Skin epidermis (tissue), 12 donors: Measurements from ENCODE around the gene TRIM62.
A peak's percentile ranks its signal among the peaks of the same experiment; 100 is the strongest.

Experiments used
- H3K27ac ChIP-seq, 21 experiments: fragments of 200-600 bp; sonication (generic) in 11 of 21; one replicate each; pipeline ENCODE4 v1.5.0; 2020; ENCODE audit warnings: mild to moderate bottlenecking in 3 of 21, inconsistent platforms in 2 of 21, moderate library complexity in 2 of 21
- H3K4me3 ChIP-seq, 7 experiments: fragments of 200-600 bp; sonication (generic) in 2 of 7; one replicate each; pipeline ENCODE4 v1.5.0; 2020; ENCODE audit warnings: inconsistent platforms in 2 of 7, mild to moderate bottlenecking in 2 of 7, moderate library complexity in 1 of 7

The TRIM62 gene

DNA sequence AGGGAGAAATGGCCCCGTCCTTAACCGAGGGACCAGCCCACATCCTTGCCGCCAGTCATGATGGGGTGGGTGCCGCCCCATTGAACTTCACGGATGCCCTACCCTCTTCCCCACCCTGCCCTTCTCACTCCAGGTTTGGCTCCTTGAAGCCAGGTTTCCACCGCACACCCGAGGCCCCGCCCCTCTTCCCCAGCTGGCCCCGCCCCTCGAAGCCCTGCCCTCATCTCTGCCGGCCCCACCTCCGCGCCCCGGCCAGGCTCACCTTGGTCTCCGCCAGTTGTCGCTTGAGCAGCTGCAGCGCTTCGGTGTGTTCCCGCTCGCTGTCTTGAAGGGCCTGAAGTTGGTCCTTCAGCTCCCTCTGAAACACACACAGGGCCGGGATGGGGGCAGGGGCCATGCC lies 16.6 kb downstream of the TRIM62 start:
- H3K27ac ChIP-seq = no peak overlapping the region

DNA sequence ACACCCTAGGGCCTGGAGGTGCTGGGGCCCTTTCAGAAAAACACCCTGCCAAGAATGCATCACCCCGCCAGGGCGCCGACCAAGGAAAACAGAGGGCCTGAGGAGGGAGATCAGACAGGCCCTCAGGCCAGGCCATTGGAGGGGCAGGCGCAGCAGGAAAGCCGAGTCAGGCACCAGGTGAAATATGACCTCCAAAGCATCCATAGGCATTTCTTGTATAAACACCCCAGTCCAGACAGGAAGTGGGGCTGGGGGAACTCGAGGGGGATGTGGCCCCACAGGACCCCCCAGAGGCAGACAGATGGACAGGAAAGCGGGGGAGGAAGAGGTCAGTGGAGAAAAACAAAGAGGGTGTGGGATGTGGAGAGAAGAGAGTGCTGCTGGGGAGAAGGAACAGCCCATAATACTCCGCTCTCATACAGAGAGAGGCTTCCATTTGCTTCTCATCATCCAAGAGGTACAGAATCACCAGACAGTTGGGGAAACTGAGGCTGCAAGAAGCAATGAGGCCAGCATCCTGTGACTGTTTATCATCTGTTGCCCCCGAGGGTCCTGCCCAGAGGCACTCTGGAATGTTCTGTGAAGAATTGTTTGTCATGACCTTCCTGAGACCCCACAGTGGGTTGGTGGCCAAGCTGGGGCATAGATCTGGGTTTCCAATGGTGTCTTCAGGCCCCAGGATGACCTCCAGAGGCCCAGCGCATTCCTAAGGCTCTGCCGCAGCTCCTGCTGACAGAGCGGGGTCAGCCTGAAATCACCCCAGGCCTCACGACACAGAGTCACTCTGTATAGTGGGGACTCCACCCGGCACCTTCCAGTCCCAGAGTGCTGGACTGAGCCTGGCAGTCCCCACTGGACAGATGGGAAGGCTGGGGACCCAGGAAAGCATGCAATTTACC lies 18.0 kb downstream of the TRIM62 start:
- Histone ChIP-seq H3K27ac (no peak overlapping the region), H3K4me3 (no peak overlapping the region)

More for the DNA sequence above, 16.6 kb downstream of the TRIM62 start:
- no peak overlapping the region for H3K4me3 ChIP-seq

DNA sequence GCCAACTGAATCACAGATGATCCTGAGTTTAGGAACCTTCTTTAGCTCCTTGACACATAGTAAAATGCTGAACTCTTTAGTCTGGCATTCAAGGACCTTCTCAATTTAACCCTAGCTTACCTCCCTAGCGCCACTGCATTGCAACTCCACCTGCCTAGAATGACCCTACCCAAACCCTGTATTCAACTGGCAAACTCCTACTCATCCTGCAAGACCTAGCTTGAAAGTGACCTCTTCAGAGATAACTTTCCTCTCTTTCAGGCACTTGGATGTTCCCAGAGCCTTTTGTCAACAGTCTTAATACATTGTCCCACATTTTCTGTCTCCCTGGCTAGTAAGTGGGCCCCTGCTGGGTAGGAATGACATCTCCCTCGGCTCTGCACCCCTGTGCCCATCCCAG lies 19.7 kb downstream of the TRIM62 start:
- Histone ChIP-seq H3K27ac (peak overlapping the region in 1 of 21 experiments; percentile 16), H3K4me3 (no peak overlapping the region)

DNA sequence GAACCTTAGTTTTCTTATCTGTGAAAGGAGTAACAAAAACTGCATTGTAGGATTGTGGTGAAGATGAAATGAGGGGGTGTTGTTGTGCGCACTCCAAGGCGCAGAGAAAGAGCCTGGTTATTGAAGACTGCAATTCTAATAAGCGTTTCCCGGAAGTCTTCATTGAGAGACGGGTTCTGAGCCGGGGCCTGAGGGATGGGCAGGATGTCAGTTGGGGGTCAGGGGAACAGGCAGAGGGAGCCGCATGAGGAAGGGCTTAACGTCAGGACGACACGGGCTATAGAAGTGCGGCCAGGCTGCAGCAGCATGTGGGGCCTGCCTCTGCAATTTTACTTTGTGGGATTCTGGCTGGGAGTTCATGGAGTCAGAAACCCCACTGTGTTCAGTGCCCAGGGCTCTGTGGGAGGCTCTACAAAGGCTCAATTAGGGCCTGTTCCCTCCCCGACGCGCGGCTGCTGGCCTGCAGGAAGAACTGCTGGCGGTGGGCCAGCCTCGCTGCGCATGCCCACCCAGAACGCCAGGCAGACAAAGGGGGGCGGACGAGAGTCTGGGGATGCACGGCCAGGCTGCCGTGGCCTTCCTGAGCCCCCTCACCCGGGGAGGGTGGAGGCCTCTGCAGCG lies 20.7 kb downstream of the TRIM62 start:
- peak overlapping the region in 2 of 21 experiments; percentile 61 to 63 for H3K27ac ChIP-seq
- H3K4me3 ChIP-seq = no peak overlapping the region

DNA sequence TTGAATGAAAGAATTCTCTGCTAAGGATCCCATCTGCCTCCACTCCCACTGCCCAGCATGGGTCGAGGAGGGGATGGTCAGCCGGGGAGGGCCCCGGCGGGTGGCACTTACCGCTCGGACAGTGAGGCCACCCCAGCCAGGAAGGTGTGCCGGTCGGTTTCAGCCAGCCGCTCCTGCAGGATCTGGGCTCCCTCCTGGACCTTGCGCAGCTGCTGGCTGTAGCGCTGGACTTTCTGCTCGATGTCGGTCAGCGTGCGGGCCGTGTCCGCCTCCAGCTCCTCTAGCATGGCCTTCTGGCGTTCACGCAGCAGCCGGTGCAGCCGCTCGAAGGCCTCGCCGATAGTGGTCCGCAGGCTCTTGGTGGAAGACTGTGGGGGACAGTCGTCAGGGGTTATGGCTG lies 22.3 kb downstream of the TRIM62 start:
- H3K4me3 ChIP-seq = no peak overlapping the region
- no peak overlapping the region for H3K27ac ChIP-seq

DNA sequence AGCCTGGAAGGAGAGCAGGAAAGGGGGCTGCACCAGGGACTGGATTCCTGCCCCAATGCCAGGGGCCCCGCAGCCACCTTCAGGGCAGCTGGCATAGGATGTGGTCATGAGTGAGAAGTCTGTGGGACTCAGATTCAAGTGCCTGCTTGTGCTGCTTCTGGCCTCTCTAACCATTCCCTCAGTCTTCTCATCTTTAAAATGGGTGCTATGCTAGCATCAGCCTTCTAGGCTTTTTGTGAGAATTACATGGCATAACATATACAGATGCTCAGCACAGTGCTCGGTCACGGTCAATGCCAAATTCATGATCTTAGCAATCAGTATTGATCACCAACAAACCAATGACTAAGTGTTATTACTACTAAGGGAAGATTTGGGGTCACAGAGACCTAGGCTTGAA lies 23.5 kb downstream of the TRIM62 start:
- Histone ChIP-seq H3K4me3 (no peak overlapping the region), H3K27ac (no peak overlapping the region)

DNA sequence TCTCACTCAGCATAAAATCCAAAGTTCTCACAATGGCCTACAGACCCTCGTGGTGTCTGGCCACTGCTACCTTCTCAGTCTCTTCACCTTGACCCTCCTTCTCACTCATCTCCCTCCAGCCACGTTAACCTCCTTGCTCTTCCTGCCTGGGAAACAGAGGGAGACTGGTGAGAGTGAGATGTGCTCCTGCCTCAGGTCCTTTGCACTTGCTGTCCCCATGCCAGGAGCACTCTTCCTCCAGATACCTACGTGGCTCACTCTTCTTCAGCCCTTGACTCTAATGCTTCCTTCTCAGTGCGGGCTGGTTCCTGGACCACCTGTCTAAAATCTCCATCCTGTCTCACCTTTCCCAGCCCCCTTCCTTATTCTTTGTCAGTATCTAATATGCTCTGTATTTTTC lies 24.7 kb downstream of the TRIM62 start:
- Histone ChIP-seq H3K27ac (no peak overlapping the region), H3K4me3 (no peak overlapping the region)

DNA sequence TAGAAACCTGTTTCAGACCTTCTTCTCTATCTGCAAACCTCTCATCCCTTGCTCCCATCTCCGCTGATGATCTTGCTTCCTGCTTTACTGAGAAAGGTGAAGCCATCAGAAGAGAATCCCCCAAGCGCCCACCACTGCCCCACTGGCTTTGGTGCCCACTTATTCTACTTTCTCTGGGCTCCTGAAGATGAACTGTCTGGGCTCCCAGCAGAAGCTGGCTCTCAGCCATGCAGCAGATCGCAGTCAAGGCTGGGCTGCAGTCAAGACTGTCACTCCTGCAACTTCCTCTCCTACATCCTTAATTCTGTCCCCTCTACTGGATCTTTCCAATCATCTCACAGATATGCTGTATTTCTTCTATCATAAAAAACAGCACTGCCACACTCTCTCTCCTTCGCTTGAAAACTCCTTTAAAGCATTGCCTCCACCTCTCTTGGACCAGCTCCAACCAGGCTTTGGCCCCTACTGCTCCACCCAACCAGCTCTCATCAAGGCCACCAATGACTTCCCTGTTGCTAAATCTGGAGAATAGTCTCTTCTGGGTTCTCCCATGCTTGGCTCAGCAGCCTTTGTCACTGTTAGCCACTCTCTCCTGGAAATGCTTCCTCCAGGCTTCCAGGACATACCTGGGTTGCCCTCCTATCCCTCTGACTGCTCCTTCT lies 25.8 kb downstream of the TRIM62 start:
- Histone ChIP-seq H3K4me3 (no peak overlapping the region), H3K27ac (no peak overlapping the region)

DNA sequence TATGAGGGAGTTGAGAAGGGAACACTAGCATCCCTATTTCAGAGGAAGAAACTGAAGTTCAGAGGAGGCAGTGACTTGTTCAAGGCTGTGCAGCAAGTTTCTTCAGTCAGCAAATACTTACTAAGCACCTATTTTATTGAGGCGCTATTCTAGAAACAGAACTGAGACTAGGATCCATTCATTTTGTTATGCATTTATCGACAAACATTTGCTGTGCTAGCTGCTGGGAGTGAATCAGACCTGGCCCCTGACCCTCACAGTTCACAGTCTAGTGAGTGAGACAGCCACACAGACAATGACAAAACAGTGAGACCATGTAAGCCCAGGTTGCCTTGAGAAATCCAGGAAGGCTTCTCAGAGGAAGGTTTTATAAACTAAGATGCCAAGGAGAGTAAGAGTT lies 28.2 kb downstream of the TRIM62 start:
- Histone ChIP-seq H3K4me3 (no peak overlapping the region), H3K27ac (peak overlapping the region in 2 of 21 experiments; percentile 16 to 64)

DNA sequence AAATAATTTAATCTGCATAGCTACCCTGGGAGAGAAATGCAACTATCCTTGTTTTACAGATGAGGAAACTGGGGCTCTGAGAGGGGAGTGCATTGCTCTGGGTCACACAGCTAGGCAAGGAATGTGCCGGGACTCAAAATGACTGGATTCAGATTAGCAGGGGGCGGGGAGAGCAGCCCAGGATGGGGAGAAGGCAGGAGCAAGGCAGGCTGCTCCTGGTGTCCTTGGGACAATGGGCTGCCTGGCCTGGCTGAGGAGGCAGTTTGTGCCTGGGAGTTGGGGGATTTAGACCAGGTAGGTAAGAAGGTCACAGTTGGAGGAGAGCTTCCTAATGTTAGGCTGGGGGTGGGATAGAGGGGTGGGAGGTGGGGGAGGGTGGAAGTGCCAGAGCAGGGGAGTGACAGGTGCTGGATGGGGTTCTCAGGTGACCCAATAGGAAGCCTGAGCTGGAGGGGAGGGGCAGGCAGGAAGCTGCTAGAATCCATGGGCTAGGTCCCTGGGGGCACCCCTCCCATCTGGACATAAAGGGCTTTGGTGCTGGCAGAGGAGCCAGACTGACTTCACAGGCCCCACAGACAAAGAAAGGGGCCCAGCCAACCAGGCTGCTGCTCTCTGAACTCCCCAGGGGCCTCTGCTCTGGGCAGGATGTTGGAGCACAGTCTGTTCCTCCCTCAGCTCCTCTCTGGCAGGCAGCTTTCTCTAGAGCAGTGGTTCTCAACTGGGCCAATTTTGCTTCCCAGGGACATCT lies 29.0 kb downstream of the TRIM62 start:
- H3K27ac ChIP-seq = peak overlapping the region in 4 of 21 experiments; percentile 5 to 64 (median 6)
- H3K4me3 ChIP-seq = no peak overlapping the region

DNA sequence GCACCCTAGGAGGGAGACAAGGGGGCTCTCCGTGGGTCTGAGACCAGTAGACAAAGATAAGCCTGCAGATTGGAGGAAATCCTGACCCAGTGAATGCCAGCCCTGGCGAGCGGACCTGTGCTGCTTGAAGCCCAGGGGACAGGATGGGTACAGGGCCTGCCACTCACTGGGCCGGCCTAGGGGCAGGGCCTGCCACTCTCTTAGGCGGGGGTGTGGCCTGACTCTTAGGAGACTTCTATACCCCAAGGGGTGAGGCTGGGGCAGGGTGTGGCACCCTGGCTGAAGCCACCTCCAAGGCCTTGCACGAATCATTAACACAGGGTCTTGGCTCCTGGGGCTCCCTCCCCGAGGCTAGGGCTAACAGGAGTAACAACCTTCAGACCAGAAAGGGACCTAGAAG lies 30.7 kb downstream of the TRIM62 start:
- peak overlapping the region in 2 of 21 experiments; percentile 44 to 57 for H3K27ac ChIP-seq

DNA sequence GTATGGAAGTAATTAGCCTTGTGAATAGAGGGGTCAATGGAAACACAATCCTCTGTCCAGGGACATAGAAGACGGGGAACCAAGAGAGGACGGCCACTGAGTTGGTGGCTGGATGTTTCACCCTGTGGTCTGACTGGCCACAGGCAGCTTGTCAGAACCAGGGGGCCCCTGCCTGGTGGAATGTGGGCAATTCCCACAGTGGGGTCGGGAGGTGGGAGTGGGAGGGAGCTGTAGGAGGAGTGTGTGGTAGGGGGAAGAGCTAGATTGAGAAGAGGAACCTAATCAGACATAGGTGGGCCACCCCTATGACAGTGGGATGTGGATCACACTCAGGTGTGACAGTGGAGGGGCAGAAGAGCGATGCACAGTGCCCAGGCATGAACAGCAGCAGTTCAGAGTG lies 31.3 kb downstream of the TRIM62 start:
- Histone ChIP-seq H3K27ac (no peak overlapping the region), H3K4me3 (no peak overlapping the region)

More for the DNA sequence above, 30.7 kb downstream of the TRIM62 start:
- no peak overlapping the region for H3K4me3 ChIP-seq

DNA sequence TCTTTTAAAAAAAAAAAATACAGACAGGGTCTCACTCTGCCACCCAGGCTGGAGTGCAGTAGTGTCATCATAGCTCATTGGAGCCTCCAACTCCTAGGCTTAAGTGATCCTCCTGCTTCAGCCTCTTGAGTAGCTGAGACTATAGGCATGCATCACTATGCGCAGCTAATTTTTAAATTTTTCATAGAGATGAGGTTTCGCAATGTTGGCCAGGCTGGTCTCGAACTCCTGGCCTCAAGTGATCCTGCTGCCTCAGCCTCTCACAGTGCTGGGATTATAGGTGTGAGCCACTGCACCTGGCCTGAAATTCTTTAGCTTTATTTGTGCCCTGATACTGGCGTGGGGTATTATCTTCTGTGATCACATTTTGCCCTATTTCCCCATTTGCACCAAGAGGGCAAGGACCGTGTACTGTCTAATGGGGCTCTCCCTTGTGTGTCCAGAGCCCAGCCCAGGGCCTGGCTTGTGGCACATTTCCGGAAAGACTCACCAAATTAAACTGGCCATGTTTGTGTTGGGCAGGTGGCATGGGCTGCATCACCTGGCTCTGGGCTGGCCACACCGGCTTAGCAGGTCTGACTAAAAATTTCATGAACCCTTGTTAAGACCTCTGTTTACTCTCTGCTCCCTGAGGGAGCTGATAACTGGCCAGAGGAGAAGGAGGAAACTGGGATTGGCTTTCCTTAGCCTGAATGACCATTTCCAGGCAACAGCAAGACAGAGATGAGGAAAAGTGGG lies 32.2 kb downstream of the TRIM62 start:
- Histone ChIP-seq H3K4me3 (no peak overlapping the region), H3K27ac (no peak overlapping the region)

DNA sequence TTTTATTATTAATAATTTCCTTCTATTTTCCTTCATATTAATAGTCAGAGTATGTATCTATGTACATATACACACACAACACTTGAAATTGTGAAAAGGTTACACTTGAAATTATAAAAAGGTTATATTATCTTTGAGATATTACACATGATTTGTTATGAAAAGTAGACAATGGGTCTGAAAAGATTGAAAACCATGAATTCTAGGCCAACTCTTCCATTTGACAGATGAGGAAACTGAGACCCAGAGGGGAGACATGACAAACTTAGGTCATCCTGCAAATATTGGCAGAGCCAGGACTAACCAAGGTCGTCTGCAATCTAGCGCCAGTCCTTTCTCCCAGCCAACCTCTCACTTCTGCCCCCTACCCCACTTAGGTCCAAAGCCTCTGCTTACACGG lies 33.2 kb downstream of the TRIM62 start:
- Histone ChIP-seq H3K27ac (no peak overlapping the region), H3K4me3 (no peak overlapping the region)

DNA sequence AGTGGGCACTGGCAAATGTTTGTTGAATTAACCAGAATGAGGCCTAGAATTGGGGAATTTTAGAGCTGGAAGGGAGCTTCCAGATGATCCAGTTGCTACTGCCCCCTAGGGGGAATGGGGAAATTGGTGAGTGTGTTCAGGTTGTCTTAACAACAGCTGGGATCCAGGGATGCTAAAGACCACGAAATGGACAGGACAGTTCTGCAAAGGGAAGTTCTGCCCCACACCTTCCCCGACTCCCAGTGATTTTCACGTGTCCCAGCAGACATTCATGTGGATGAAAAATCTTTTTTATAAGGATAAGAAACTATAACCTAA lies 33.9 kb downstream of the TRIM62 start:
- no peak overlapping the region for H3K4me3 ChIP-seq
- H3K27ac ChIP-seq = no peak overlapping the region

DNA sequence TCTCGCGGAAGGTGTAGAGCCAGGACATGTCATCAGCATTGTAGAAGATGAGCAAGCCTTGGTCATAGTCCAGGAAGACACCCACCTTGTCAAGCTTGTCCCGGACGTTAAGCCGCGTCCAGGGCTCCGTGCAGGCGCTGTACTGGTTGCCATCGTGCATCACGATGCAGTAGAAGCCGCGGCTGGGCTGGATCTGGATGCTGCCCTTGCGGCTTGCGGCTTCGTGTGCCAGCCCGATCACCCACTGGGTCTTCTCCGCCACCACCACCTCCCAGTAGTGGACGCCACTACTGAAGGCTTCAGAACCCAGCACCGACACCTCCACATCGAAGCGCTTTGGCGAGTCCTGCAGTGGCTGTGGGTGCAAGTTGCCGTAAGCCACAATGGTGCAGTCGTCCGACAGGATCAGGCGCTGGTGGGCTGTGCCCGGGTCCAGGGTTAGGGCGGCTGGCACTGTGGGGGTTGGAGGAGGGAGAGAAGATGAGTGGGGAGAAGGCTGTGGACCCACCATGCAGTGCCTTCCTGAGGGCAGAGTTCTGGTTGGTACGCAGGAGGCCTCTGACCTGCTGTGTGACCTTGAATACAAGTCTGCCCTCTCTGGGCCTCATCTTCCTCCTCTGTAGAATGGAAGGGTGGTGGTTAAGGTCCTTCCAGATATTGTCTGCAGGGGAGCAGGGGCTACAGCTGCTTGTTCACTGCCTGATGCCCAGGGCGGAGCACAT lies 34.4 kb downstream of the TRIM62 start:
- Histone ChIP-seq H3K27ac (no peak overlapping the region), H3K4me3 (no peak overlapping the region)

DNA sequence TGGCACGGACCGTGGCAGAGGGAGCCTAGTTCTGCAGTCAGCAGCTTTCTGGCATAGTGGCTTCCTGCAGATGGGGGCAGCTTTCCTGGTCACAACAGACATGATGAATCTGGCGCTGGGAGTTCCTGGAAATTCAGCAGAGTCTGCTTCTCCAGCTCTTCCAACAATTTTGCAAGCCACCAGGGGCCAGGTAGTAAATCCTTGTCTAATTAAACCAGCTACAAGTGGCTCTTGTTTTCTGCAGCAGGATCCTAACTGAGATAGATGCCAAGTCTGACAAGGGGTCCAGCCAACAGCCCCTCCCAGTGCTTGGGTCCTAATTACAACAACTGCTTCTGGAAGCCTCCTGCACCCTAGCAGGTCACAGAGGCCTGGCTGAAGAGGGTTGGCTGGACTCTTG lies 35.8 kb downstream of the TRIM62 start:
- Histone ChIP-seq H3K27ac (peak overlapping the region in 1 of 21 experiments; percentile 23), H3K4me3 (no peak overlapping the region)

DNA sequence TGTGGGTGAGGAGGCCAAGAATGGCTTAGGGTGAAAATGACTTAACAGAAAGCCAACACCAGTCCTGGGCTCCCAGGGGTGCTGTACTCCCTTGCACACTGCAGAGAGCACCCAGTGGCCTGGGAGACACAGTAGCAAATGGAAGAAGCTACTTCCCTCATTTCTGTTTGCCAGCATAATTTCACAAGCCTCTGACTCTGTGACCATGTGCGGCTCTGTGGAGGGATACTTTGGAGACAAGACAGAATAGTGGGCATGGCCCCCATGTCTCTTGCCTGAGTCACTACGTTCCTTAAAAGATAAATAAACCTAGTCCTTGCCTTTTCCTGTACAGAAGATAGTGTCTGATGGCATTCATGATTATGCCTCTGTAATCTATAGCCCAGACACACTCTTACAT lies 38.1 kb downstream of the TRIM62 start:
- no peak overlapping the region for H3K4me3 ChIP-seq
- no peak overlapping the region for H3K27ac ChIP-seq

DNA sequence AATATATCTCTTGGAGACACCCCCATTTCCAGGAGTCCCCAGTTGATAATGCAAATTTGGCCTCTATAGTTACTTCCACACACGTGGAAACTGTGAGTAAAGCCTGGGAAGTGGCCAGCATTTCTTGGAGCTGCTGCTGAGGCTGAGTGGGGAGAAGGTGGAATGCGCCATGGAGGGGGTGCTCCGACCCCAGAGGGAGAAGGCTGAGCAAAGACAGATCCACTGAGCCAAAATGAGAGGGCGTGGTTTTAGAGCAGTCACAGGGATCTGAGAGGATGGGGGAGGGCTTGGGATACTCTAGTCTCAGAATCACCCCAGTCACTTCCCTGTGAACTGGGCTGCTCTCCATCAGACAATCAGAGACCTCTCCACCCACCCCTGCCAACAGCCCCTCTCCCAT lies 38.7 kb downstream of the TRIM62 start:
- H3K27ac ChIP-seq = no peak overlapping the region

More for the DNA sequence above, 38.7 kb downstream of the TRIM62 start:
- H3K4me3 ChIP-seq = no peak overlapping the region
